GM21381 (cell line): Measurements from ENCODE around the gene SGIP1.

ENCODE experiments used
- ATAC-seq: cut with Tn5 transposase; IDR thresholded peaks from one replicate; pipeline ENCODE4 v1.9.1; 2021; ENCODE audit warnings: mild to moderate bottlenecking, moderate library complexity; ENCODE audit not compliant: unreplicated experiment

SGIP1 gene

GRCh38 chr1:66520655-66521054 is 13.3 kb upstream of the SGIP1 start:
- no peak for ATAC-seq

- ATAC-seq = no peak
Measured at GRCh38 chr1:66521721-66522365, 12.1 kb upstream of the SGIP1 start.

- no peak for ATAC-seq
Measured at GRCh38 chr1:66523562-66523961, 10.4 kb upstream of the SGIP1 start.

- ATAC-seq = no peak
Measured at GRCh38 chr1:66525086-66525485, 8.9 kb upstream of the SGIP1 start.

- no peak for ATAC-seq
Measured at GRCh38 chr1:66526036-66526435, 7.9 kb upstream of the SGIP1 start.

- no peak for ATAC-seq
Measured at GRCh38 chr1:66526991-66527390, 7.0 kb upstream of the SGIP1 start.

- no peak for ATAC-seq
Measured at GRCh38 chr1:66527686-66528085, 6.3 kb upstream of the SGIP1 start.

GRCh38 chr1:66528580-66528979 is 5.4 kb upstream of the SGIP1 start:
- no peak for ATAC-seq

- no peak for ATAC-seq
Measured at GRCh38 chr1:66532214-66532613, 1.7 kb upstream of the SGIP1 start.

- no peak for ATAC-seq
Measured at GRCh38 chr1:66532798-66533783, 862 bp upstream of the SGIP1 start.

GRCh38 chr1:66535061-66535460 is 1.1 kb downstream of the SGIP1 start:
- no peak for ATAC-seq

GRCh38 chr1:66535853-66536252 is 1.9 kb downstream of the SGIP1 start:
- no peak for ATAC-seq

GRCh38 chr1:66537718-66538117 is 3.8 kb downstream of the SGIP1 start:
- no peak for ATAC-seq

GRCh38 chr1:66539491-66539890 is 5.5 kb downstream of the SGIP1 start:
- ATAC-seq = no peak

- ATAC-seq = no peak
Measured at GRCh38 chr1:66540434-66541032, 6.6 kb downstream of the SGIP1 start.

GRCh38 chr1:66542314-66542713 is 8.4 kb downstream of the SGIP1 start:
- no peak for ATAC-seq

GRCh38 chr1:66542811-66543767 is 9.1 kb downstream of the SGIP1 start:
- ATAC-seq = no peak

- no peak for ATAC-seq
Measured at GRCh38 chr1:66546047-66546810, 12.3 kb downstream of the SGIP1 start.

- no peak for ATAC-seq
Measured at GRCh38 chr1:66549017-66549416, 15.1 kb downstream of the SGIP1 start.

GRCh38 chr1:66550243-66550642 is 16.3 kb downstream of the SGIP1 start:
- no peak for ATAC-seq
